ENCODE measurements around the gene PLSCR5.

Gene PLSCR5

DNA sequence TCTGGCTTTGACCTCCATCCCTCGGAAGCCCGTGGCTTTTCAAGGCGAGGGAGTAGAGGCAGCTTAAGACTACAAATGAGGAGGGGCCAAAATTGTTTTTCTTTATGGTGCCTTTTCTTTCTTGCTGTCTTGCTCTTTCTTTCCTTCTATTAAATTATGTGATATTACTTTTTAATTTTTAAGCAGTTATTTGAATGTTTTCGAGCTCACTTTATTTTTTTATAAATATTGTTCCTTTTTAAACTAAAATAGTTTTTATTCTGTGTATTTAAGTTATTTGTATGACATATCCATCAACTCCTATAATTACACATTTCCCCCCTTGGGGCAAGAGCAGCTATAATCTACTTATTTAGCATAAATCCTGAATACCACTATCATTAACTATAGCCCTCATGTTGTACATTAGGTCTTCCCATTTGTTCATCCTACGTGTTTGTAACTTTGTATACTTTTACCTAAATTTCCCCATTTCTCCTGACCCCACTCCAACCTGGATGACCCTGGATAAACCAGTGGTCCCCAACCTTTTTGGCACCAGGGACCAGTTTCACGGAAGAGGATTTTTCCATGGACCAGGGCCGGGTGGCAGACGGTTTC, 60.1 kb downstream of the PLSCR5 start:
- no peak for DNase-seq (ENCODE audit: low read depth in 2 of 3, low spot score in 2 of 3)

DNA sequence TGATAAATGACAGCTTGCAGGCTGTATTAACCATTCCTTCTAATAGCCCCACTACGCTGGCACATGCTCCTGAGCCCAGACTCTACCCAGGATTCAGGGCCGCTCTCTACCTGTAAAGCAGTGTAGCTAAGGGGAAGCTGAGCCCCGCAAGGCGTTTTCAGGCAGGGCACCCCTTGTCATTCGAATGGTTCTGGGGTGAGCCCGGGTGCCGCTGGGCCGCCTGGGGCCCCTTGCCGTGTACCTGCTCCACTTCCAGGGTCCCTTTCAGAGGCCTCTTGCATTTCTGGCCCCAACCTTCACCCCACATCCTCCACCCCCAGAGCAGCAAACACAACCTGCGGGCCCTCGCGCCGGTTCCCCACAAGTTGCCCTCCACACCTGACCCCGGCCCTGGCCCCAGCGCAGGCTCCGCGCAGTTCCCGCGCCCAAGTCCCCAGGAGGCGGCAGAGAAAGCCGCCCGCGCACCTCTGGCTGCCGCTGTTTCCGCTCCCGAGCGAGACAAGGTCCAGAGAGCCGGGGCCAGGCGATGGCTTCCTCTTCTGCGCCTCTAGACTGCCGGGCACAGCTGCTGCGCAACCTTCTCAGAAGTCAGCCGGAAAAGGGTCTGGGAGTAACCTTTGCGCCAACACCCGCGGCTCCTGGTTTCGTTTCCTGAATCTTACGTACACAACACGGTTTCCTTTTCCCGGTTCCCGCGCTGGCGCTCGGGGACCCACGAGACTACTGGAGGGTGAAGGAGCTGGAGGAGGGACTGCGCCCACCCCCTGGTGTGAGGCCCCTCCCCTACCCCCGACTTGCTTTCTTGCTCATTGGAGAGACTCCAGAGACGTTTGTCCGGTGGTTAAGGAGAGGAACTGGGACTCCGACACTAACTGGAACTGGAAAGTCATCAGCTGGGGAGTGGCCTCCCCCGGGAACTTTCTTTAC, 60.9 kb downstream of the PLSCR5 start, which contains the start of gene PLSCR1:
Gene PLSCR1 (minus strand): TSS at position 606 of the 927 bp plus-strand sequence. CDS start 8,055 bp downstream, outside the sequence.
- DNase-seq (ENCODE audit: low read depth in 2 of 3, low spot score in 2 of 3) = peak; percentile 48 to 64 (median 52)

DNA sequence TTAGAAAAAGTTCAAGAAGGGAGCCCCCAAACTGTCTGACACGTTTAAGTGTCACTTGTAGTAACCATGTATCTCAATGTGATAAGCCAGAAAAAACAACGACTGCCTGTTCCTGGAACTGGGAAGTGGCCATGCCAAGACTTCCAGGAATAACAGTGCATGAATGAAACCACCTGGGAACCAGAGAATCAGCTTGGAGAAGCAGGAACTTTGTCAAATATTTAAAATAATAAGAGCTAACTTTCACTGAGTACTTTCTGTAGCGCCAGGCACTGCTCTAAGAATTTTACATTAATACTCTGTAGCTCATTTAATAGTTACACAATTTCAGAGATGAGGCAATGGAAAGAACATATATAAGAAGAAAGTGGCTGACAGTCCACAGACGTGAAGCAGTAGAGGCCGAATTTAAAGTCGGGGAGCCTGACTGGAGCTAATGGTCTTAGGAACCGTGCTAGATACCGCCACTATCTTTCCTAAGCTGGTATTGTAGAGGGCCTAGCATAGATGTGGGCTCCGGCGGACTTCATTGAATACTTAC, 61.6 kb downstream of the PLSCR5 start:
- no peak for DNase-seq (ENCODE audit: low read depth in 2 of 3, low spot score in 2 of 3)

DNA sequence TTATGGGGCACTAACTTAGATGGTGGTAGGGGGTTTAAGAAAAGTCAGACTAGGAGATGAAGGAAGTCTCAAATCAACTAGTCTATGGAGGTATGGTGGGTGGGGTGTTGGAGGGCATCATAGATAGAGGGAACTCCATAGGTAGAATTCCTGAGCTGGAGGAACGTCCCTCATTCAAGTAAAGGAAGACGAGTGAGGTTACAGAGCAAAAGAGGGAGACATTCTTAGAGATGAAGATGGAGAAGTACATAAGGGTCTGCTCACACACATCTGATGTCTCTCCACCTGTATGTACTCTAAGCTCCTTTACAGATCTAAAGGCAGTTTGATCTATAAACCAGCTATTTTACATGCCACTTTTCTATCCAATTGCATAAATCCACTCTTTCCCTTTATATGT, 62.2 kb downstream of the PLSCR5 start:
- DNase-seq (ENCODE audit: low read depth in 2 of 3, low spot score in 2 of 3) = no peak

DNA sequence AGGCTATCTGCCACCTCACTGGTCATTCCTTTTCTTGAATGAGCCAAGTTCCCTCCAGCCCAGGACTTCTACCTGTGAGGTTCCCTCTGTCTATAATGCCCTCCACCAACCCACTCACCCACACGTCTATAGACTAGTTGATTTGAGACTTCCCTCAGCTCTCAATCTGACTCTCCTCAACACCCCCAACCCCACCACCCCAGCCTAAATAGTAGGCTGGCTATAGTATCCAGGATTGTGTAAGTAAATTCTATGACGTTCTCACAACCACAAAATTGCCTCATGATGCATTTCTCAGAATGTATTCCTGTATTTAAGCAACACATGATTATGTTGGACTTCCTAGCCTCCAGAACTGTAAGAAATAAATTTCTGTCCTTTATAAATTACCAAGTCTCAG, 63.0 kb downstream of the PLSCR5 start:
- DNase-seq (ENCODE audit: low read depth in 2 of 3, low spot score in 2 of 3) = no peak

DNA sequence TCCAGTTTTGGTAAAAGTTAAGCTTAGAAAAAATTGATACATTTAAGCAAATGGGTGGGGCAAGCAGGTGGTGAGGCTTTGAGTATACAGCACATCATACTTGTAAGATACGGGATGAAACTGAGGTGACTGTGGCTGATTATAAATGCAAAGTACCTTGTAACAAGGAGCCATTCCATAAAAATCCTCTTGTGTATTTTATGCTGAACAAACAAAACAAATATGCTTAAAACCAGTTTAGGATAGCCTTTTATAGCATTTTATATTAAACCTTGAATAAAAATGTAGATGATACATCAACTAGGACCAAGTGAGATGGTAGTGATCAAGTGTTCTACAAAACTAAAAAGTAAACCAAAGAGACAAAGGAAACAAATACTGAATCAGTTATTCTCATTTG, 64.2 kb downstream of the PLSCR5 start:
- DNase-seq (ENCODE audit: low read depth in 2 of 3, low spot score in 2 of 3) = no peak

DNA sequence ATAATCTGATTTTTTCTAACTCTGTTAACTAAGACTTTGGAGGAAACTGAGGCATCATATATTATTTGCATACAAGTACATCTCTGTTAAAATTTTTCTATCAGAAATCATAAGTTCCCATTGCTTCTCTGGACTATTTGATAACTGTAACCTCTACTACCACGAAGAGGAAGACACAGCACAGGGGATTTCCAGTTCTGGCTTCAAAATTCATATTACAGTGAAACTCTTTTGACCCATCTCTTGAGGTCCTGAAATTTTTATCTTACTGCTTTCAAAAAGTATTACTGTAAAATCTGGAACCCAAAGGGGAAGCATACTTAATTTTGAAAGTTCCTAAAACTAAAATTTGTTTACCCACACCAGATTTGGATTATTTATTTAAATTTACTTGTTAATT, 64.9 kb downstream of the PLSCR5 start:
- DNase-seq (ENCODE audit: low read depth in 2 of 3, low spot score in 2 of 3) = no peak

DNA sequence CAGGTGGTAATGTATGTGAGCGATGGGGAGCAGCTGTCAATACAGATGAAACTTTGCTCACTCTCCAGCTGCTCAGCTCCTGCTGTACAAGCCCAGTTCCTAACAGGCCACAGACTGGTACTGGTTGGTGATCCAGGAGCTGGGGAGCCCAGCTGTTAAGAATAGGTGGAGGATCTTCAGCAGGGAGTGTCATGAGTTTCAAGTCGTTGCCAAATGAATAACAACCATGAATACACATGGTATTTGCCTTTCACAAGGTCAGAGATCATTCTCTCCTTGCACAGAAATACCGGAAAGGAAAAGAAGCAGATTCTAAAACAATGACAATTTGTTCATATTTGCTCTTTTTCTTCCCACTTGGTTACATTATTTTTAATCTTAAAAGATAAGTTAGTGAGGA, 65.8 kb downstream of the PLSCR5 start:
- DNase-seq (ENCODE audit: low read depth in 2 of 3, low spot score in 2 of 3) = no peak

DNA sequence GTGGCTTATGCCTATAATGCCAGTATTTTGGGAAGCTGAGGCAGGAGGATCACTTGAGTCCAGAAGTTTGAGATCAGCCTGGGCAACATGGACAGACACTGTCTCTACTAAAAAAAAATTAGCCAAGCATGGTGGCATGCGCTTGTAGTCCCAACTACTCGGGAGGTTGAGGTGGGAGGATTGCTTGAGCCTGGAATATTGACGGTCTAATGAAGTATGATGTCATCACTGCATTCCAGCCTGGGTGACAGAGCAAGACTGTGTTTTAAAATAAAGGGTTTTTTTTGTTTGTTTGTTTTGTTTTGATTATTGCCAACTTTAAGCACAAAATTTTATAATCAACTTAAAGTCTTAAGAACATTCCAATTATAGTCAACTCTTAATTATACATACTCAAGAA, 67.5 kb downstream of the PLSCR5 start:
- no peak for DNase-seq (ENCODE audit: low read depth in 2 of 3, low spot score in 2 of 3)

DNA sequence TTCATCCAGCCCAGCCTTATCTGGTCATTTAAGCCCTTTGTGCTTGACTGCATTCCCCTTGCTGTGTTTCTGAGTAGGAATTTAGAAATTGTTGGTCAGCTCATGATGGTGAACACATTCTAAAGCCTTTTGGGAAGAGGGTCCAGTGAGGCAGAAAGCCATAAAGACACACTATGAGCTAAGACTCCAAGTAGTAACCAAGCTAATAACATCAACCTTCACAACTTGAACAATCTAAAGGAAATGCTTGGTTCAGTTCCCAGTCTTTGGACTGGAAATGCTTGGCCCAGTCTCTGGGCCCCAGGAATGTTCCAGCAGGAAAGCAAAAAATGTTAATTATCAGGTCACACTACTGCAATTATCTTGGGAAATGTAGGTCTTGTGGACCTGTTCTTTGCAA, 68.5 kb downstream of the PLSCR5 start:
- DNase-seq (ENCODE audit: low read depth in 2 of 3, low spot score in 2 of 3) = no peak

All from activated CD8-positive, alpha-beta memory T cell treated with anti-CD3 and anti-CD28 coated beads for 48 hours (primary cell).